ENCODE data around the gene GALNT6.

Gene GALNT6

GRCh38 chr12:51381226-51382079 is 9.8 kb downstream of the GALNT6 start:
- DNase-seq (ENCODE audit: low read depth), result no peak

GRCh38 chr12:51379571-51379970 is 11.6 kb downstream of the GALNT6 start:
- no peak for DNase-seq (ENCODE audit: low read depth)

- no peak for DNase-seq (ENCODE audit: low read depth)
These were observed 12.5 kb downstream of the GALNT6 start for GRCh38 chr12:51378749-51379148.

- DNase-seq (ENCODE audit: low read depth), result no peak
These were observed 13.9 kb downstream of the GALNT6 start for GRCh38 chr12:51377099-51377984.

- no peak for DNase-seq (ENCODE audit: low read depth)
These were observed 16.4 kb downstream of the GALNT6 start for GRCh38 chr12:51374856-51375255.

GRCh38 chr12:51374361-51374760 is 16.8 kb downstream of the GALNT6 start:
- DNase-seq (ENCODE audit: low read depth), result no peak

GRCh38 chr12:51373187-51373586 is 18.0 kb downstream of the GALNT6 start:
- no peak for DNase-seq (ENCODE audit: low read depth)

GRCh38 chr12:51372021-51372420 is 19.2 kb downstream of the GALNT6 start:
- DNase-seq (ENCODE audit: low read depth), result no peak

- DNase-seq (ENCODE audit: low read depth), result no peak
These were observed 19.8 kb downstream of the GALNT6 start for GRCh38 chr12:51371295-51371953.

GRCh38 chr12:51370667-51371066 is 20.5 kb downstream of the GALNT6 start:
- DNase-seq (ENCODE audit: low read depth), result no peak

- no peak for DNase-seq (ENCODE audit: low read depth)
These were observed 21.6 kb downstream of the GALNT6 start for GRCh38 chr12:51369581-51369980.

GRCh38 chr12:51368640-51369517 is 22.3 kb downstream of the GALNT6 start:
- peak; percentile 79 for DNase-seq (ENCODE audit: low read depth)

- no peak for DNase-seq (ENCODE audit: low read depth)
These were observed 25.9 kb downstream of the GALNT6 start for GRCh38 chr12:51365276-51365675.

GRCh38 chr12:51364001-51364400 is 27.2 kb downstream of the GALNT6 start:
- DNase-seq (ENCODE audit: low read depth), result no peak

- no peak for DNase-seq (ENCODE audit: low read depth)
These were observed 28.4 kb downstream of the GALNT6 start for GRCh38 chr12:51362747-51363342.

GRCh38 chr12:51362307-51362706 is 28.9 kb downstream of the GALNT6 start:
- DNase-seq (ENCODE audit: low read depth), result no peak

GRCh38 chr12:51361161-51362016 is 29.8 kb downstream of the GALNT6 start:
- no peak for DNase-seq (ENCODE audit: low read depth)

GRCh38 chr12:51360315-51360714 is 30.9 kb downstream of the GALNT6 start:
- DNase-seq (ENCODE audit: low read depth), result no peak

- DNase-seq (ENCODE audit: low read depth), result no peak
These were observed 31.4 kb downstream of the GALNT6 start for GRCh38 chr12:51359851-51360250.

- no peak for DNase-seq (ENCODE audit: low read depth)
These were observed 32.7 kb downstream of the GALNT6 start for GRCh38 chr12:51358496-51358895.
